Thyroid gland (tissue), 4 donors: ENCODE results near the gene TECTB. TPM values are rescaled to one million over a fixed set of nuclear protein-coding genes. Genes with fewer than 3 reads are reported as not detected.

ENCODE experiments used
- DNase-seq, 2 donors: peaks; one replicate each; pipeline ENCODE4 v3.0.0-alpha.2; 2019
- H3K27ac ChIP-seq, 3 donors: fragments of 200-600 bp; sonication (generic); 1 replicate in 2 of 3; 2 replicates in 1 of 3; pipeline ENCODE4 v1.5.1; 2016 to 2019; ENCODE audit warnings: mild to moderate bottlenecking in 1 of 3, moderate library complexity in 1 of 3
- H3K27me3 ChIP-seq: fragments of 200-600 bp; sonication (generic); one replicate; pipeline ENCODE4 v1.5.1; 2019
- H3K36me3 ChIP-seq, 2 donors: fragments of 200-600 bp; sonication (generic); one replicate each; pipeline ENCODE4 v1.5.1; 2016 to 2019
- H3K4me1 ChIP-seq, 2 donors: fragments of 200-600 bp; sonication (generic); one replicate each; pipeline ENCODE4 v1.5.1; 2017 to 2019
- H3K4me3 ChIP-seq, 3 donors: fragments of 200-600 bp; sonication (generic); replicated peaks in 1 of 3; 1 replicate in 2 of 3; 2 replicates in 1 of 3; pipeline ENCODE4 v1.5.1; 2016; ENCODE audit warnings: mild to moderate bottlenecking in 1 of 3
- H3K9me3 ChIP-seq: fragments of 200-600 bp; sonication (generic); one replicate; pipeline ENCODE4 v1.5.1; 2017
- POLR2A ChIP-seq, 2 donors: fragments of 450-650 bp; IDR thresholded peaks; one replicate each; pipeline ENCODE4 v1.6.1; 2017; ENCODE audit warnings: antibody characterized with exemption in 2 of 2, mild to moderate bottlenecking in 2 of 2, moderate library complexity in 1 of 2
- WGBS, 2 donors: methylation state at CpG; one replicate each; pipeline ENCODE4 v1.1.5; 2017; 5-methylcytosine and 5-hydroxymethylcytosine counted together
- intact Hi-C: fragments of 100-400 bp; cut with DNase I; formaldehyde crosslinking; loops from one replicate; pipeline ENCODE4 v1.15.1; 2023
- total RNA-seq, 4 donors: library from RNA; depleted of rRNA; stranded (reverse); fragments of >200 nt; gene quantifications; one replicate each; pipeline ENCODE4 v1.2.3, GENCODE V29; 2016
- TF ChIP-seq, protein P1 (sequence below), 6 experiments: fragments of 200-600 bp in 3 of 6; fragments of 450-650 bp in 3 of 6; sonication (generic) in 3 of 6; IDR thresholded peaks; one replicate each; pipeline ENCODE4 v1.5.1; 2016 to 2019; ENCODE audit warnings: antibody characterized with exemption in 6 of 6, mild to moderate bottlenecking in 2 of 6, inconsistent platforms in 1 of 6, moderate library complexity in 1 of 6

TECTB gene
- total RNA-seq, 4 donors from 2014 or later = 0.29 to 0.89 (median 0.72) TPM

DNA sequence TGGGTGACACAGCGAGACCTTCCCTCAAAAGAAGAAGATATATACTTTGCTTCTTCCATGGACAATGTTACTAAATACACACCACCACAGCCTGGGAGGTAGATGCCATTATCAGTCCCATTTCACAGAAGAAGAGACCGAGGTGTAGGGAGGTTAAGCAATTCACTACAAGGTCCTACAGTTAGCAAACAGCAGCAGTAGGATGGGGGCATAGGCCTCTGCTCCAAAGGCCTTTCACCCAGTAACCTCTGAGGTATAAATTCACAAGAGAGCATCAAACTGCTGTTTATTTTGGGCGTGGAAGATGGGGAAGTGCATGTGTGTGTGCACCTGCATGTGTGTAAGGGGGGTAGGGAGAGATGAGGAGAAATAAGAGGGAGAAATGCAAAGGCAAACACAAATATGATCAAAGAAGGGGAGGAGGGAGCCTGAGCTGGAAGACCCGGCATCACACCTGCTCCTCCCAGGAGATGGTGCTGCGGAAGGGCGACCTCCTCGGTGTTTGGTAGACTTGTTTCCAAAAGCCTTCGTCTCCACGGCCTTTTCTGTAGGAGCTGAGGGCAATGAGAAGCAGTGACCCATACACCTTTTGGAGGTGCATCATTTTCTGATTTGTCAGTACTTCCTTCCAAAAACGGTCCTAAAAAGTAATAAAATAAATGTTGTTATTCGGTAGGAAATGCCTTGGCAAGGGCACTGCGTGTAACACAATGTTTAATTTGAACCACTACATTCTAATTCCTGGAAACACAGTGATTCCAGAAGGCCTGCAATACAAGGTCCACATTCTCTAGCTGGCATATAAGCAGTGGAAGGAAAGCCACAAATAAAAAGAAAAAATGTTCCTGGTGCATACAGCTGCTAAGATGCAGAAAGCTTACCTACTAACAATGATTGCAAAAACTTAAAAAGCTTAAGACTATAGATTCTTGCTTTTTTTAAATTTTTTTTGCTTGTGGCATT is 64.8 kb downstream of the TECTB start:
- TF ChIP-seq POLR2A (IDR thresholded peaks at IDR 0.05) = no peak
- TF ChIP-seq, protein P1, sequence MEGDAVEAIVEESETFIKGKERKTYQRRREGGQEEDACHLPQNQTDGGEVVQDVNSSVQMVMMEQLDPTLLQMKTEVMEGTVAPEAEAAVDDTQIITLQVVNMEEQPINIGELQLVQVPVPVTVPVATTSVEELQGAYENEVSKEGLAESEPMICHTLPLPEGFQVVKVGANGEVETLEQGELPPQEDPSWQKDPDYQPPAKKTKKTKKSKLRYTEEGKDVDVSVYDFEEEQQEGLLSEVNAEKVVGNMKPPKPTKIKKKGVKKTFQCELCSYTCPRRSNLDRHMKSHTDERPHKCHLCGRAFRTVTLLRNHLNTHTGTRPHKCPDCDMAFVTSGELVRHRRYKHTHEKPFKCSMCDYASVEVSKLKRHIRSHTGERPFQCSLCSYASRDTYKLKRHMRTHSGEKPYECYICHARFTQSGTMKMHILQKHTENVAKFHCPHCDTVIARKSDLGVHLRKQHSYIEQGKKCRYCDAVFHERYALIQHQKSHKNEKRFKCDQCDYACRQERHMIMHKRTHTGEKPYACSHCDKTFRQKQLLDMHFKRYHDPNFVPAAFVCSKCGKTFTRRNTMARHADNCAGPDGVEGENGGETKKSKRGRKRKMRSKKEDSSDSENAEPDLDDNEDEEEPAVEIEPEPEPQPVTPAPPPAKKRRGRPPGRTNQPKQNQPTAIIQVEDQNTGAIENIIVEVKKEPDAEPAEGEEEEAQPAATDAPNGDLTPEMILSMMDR (IDR thresholded peaks at IDR 0.05) = no peak
- no peak for DNase-seq
- Histone ChIP-seq H3K27ac (no peak overlapping the region), H3K4me3 (no peak overlapping the region), H3K9me3 (no peaks in the 10 kb centered on the region), H3K4me1 (no peaks in the 10 kb centered on the region), H3K36me3 (no peaks in the 10 kb centered on the region), H3K27me3 (no peaks in the 10 kb centered on the region)
- 85% methylated on average over 12 of the region's 12 CpGs for WGBS, 2 donors
- intact Hi-C loops = no loop called here

DNA sequence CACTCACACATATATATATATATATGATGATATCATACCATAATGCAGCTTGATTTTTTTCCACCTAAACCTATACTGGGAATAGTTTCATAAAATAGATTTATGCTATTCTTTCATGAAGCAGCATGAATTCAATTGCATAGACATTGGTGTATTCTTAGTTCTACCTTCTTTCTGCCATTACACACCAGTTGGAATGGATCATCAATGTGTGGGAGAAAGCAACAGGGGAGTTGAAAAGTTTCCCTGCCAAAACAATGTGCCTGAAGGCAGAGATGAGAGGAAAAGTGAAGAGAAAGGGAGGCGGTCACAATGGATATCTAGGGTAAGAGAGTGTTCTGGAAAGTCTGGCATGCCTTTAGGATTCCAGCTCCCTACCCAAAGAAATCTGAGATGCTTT is 65.6 kb downstream of the TECTB start:
- TF ChIP-seq POLR2A (IDR thresholded peaks at IDR 0.05) = no peak
- TF ChIP-seq, protein P1 (IDR thresholded peaks at IDR 0.05) = no peak
- no peaks in the 10 kb centered on the region for H3K9me3 ChIP-seq
- H3K27me3 ChIP-seq = no peaks in the 10 kb centered on the region
- H3K27ac ChIP-seq = no peak overlapping the region
- intact Hi-C loops = no loop called here
- no peaks in the 10 kb centered on the region for H3K4me1 ChIP-seq
- WGBS, 2 donors = 78 to 84% methylated on average over 1 of the region's 1 CpG
- DNase-seq = no peak
- no peak overlapping the region for H3K4me3 ChIP-seq
- H3K36me3 ChIP-seq = no peaks in the 10 kb centered on the region

DNA sequence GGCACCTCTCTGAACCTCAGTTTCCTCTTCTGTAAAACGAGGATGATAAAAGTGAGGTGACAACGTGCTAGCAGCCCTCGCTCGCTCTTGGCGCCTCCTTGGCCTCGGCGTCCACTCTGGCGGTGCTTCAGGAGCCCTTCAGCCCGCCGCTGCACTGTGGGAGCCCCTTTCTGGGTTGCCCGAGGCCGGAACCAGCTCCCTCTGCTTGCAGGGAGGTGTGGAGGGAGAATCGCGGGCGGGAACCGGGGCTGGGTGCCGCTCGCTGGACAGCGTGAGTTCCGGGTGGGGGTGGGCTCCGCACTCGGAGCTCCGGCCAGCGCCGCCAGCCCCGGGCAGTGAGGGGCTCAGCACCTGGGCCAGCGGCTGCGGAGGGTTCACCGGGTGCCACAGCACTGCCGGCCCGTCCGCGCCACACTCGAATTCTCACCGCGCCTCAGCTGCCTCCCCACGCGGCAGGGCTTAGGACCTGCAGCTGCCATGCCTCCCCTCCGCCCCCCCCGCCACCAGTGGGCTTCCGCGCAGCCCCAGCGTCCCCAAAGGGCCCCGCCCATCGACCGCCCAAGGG is 66.4 kb downstream of the TECTB start:
- TF ChIP-seq, protein P1 (IDR thresholded peaks at IDR 0.05) = no peak
- no peak for TF ChIP-seq POLR2A (IDR thresholded peaks at IDR 0.05)
- intact Hi-C loops = no loop called here
- no peaks in the 10 kb centered on the region for H3K4me1 ChIP-seq
- 94 to 96% methylated on average over 20 to 32 of the region's 46 CpGs for WGBS, 2 donors
- no peak overlapping the region for H3K4me3 ChIP-seq
- H3K9me3 ChIP-seq = no peaks in the 10 kb centered on the region
- H3K27ac ChIP-seq = no peak overlapping the region
- no peaks in the 10 kb centered on the region for H3K36me3 ChIP-seq
- no peaks in the 10 kb centered on the region for H3K27me3 ChIP-seq
- no peak for DNase-seq

DNA sequence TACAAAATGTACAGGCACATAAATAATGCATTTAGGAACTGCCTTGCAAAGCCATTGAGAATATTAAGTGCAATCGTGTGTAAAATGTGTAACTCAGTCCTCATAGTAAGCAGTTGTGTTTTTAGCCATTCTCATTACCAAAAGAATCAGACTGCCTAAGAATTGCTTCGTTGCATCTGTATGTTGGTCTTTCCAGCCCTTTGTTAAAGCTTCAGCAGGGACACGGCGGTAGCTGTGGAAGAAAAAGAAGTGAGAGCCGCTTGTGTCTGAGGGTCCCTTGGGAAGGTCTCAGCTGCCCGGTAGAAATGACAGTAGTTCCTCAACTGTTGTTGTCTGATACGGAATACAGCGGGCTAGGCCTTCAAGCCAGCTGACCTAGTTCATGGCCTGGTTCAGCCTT is 67.9 kb downstream of the TECTB start:
- H3K27me3 ChIP-seq = no peaks in the 10 kb centered on the region
- no peak overlapping the region for H3K27ac ChIP-seq
- no peak for DNase-seq
- no peaks in the 10 kb centered on the region for H3K36me3 ChIP-seq
- H3K4me3 ChIP-seq = no peak overlapping the region
- no peaks in the 10 kb centered on the region for H3K4me1 ChIP-seq
- 77% methylated on average over 8 of the region's 8 CpGs for WGBS, 2 donors
- H3K9me3 ChIP-seq = no peaks in the 10 kb centered on the region
- intact Hi-C loops = no loop called here
- no peak for TF ChIP-seq POLR2A (IDR thresholded peaks at IDR 0.05)
- TF ChIP-seq, protein P1 (IDR thresholded peaks at IDR 0.05) = no peak

DNA sequence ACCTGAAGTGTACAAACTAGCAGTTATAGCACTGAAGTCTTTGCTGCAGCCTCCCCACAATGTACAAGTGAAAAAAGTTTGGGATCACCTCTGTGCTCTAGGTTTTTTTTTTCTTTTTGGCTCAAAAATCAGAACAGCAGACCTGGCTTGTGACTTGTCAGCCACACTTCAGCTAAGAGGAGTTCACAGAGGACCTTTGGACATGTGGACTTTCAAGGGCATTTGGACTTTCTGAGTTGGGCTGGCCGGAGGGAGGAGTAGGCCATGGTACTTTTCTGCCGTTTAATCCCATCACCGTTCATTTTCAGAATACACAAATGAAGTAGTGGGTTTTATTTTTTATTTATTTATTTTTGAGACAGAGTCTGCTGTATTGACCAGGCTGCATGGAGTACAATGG is 68.8 kb downstream of the TECTB start:
- H3K27me3 ChIP-seq = no peaks in the 10 kb centered on the region
- H3K27ac ChIP-seq = no peak overlapping the region
- no peaks in the 10 kb centered on the region for H3K36me3 ChIP-seq
- H3K4me3 ChIP-seq = no peak overlapping the region
- no peaks in the 10 kb centered on the region for H3K9me3 ChIP-seq
- intact Hi-C loops = no loop called here
- TF ChIP-seq, protein P1 (IDR thresholded peaks at IDR 0.05) = no peak
- TF ChIP-seq POLR2A (IDR thresholded peaks at IDR 0.05) = no peak
- no peaks in the 10 kb centered on the region for H3K4me1 ChIP-seq
- no peak for DNase-seq
- 74 to 90% methylated on average over 3 of the region's 3 CpGs for WGBS, 2 donors
